HepG2 (cell line): ENCODE measurements around the gene PNKD. TPM values are rescaled to one million over a fixed set of nuclear protein-coding genes. Genes with fewer than 3 reads are reported as not detected.

Source experiments
- ARID5B ChIP-seq: IDR thresholded peaks from 2 replicates; pipeline ENCODE4 v1.4.0; 2020; ENCODE audit warnings: mild to moderate bottlenecking, missing genetic modification reagents
- NCOA1 ChIP-seq: sonication (generic); formaldehyde crosslinking; IDR thresholded peaks from 2 replicates; pipeline ENCODE4 v1.9.0; 2021; ENCODE audit warnings: missing genetic modification reagents
- RBM22 ChIP-seq: fragments of 200-400 bp; formaldehyde crosslinking; optimal IDR thresholded peaks from 2 replicates; pipeline ENCODE3; 2017; ENCODE audit warnings: mild to moderate bottlenecking, low read length, moderate library complexity
- SAFB2 ChIP-seq: sonication (generic); formaldehyde crosslinking; IDR thresholded peaks from 2 replicates; pipeline ENCODE4 v1.5.1; 2020; ENCODE audit warnings: missing genetic modification reagents, low read depth, mild to moderate bottlenecking, borderline replicate concordance
- TMF1 ChIP-seq: sonication (generic); formaldehyde crosslinking; IDR thresholded peaks from 2 replicates; pipeline ENCODE4 v1.8.1; 2022; ENCODE audit warnings: low read depth, missing genetic modification reagents
- ZNF253 ChIP-seq: sonication (generic); formaldehyde crosslinking; IDR thresholded peaks from 2 replicates; pipeline ENCODE4 v1.8.0; 2022; ENCODE audit warnings: mild to moderate bottlenecking, missing genetic modification reagents, borderline replicate concordance
- ZNF292 ChIP-seq: sonication (generic); formaldehyde crosslinking; IDR thresholded peaks from 2 replicates; pipeline ENCODE4 v1.8.1; 2022; ENCODE audit warnings: mild to moderate bottlenecking, low read depth, missing genetic modification reagents, borderline replicate concordance
- ZNF362 ChIP-seq: sonication (generic); formaldehyde crosslinking; IDR thresholded peaks from 2 replicates; pipeline ENCODE4 v1.4.0; 2020; ENCODE audit warnings: missing genetic modification reagents, mild to moderate bottlenecking, borderline replicate concordance
- ZNF687 ChIP-seq: sonication (generic); formaldehyde crosslinking; IDR thresholded peaks from 2 replicates; pipeline ENCODE4 v1.5.1; 2020; ENCODE audit warnings: mild to moderate bottlenecking, missing genetic modification reagents, moderate library complexity
- polyA plus RNA-seq, 8 experiments: library from polyadenylated mRNA; depleted of rRNA in 3 of 8; stranded (reverse) in 7 of 8; unstranded in 1 of 8; fragments of >200 nt; fragmentation: Illumina TruSeq in 4 of 8; extraction: Trizol in 4 of 8; gene quantifications; 2 replicates each; pipeline versions ENCODE4 v1.2.1 to v1.2.3, GENCODE V29; 2011 to 2016; ENCODE audit warnings: low read depth in 4 of 8, missing spikeins in 1 of 8, mixed read lengths in 1 of 8; ENCODE audit not compliant: insufficient read depth in 1 of 8
- total RNA-seq, 5 experiments: library from RNA; depleted of rRNA; stranded (reverse); fragments of >200 nt; fragmentation: Illumina TruSeq; extraction: Trizol; gene quantifications; 2 replicates each; pipeline ENCODE4 v1.2.3, GENCODE V29; 2016; ENCODE audit warnings: low read depth in 1 of 5
- TF ChIP-seq, protein P1 (sequence below): sonication (generic); formaldehyde crosslinking; conservative IDR thresholded peaks from 2 replicates; pipeline ENCODE4 v1.8.0; 2022; ENCODE audit warnings: missing genetic modification reagents
- TF ChIP-seq, protein P2 (sequence below): sonication (generic); formaldehyde crosslinking; IDR thresholded peaks from 2 replicates; pipeline ENCODE4 v1.8.0; 2022; ENCODE audit warnings: missing genetic modification reagents, low read depth, mild to moderate bottlenecking, borderline replicate concordance

The PNKD gene
- total and polyA plus RNA-seq, 2 of the 13 experiments (the other 11 are each of a cell fraction or from before 2014, with no cell fraction given): 55.9 to 80.4 TPM

GRCh38 chr2:218394298-218395089, 124.2 kb downstream of the PNKD start (continued):
- 0 out of 2 replicates have a peak, but pooled peaks have one; percentile 61 for TF ChIP-seq NCOA1 (CRISPR knock-in tag)
- TF ChIP-seq ZNF253 (CRISPR knock-in tag): peak; percentile 28; the same call in 1 of the 2 replicates
- no peak for TF ChIP-seq ZNF292 (CRISPR knock-in tag)
- TF ChIP-seq, protein P1, sequence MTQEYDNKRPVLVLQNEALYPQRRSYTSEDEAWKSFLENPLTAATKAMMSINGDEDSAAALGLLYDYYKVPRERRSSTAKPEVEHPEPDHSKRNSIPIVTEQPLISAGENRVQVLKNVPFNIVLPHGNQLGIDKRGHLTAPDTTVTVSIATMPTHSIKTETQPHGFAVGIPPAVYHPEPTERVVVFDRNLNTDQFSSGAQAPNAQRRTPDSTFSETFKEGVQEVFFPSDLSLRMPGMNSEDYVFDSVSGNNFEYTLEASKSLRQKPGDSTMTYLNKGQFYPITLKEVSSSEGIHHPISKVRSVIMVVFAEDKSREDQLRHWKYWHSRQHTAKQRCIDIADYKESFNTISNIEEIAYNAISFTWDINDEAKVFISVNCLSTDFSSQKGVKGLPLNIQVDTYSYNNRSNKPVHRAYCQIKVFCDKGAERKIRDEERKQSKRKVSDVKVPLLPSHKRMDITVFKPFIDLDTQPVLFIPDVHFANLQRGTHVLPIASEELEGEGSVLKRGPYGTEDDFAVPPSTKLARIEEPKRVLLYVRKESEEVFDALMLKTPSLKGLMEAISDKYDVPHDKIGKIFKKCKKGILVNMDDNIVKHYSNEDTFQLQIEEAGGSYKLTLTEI: no peak
- TF ChIP-seq TMF1: no peak
- 0 out of 2 replicates have a peak, but pooled peaks have one; percentile 34 for TF ChIP-seq SAFB2 (CRISPR knock-in tag)
- peak; percentile 45; the same call in 1 of the 2 replicates for TF ChIP-seq ZNF687
- no peak for TF ChIP-seq ZNF362 (CRISPR knock-in tag)
- TF ChIP-seq ARID5B (CRISPR knock-in tag): no peak
- TF ChIP-seq RBM22: no peak
- TF ChIP-seq, protein P2, sequence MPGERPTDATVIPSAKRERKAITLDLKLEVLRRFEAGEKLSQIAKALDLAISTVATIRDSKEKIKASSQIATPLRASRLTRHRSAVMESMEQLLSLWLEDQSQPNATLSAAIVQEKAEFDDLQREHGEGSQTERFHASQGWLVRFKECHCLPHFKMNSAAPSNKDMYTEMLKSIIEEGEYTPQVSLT (CRISPR knock-in tag): no peak
- TF ChIP-seq, all 625 proteins: peak for 16
